Hematopoietic multipotent progenitor cell treated with erythropoietin and hydrocortisone succinate and interleukin-3 and kit ligand, for 8 days (in vitro differentiated cells): Measurements from ENCODE around the gene CNTNAP3.
"Not testable (repeated sequence)": the region's sequence is repeated elsewhere in the genome, so short reads cannot be mapped to it uniquely, and the experiment has no call there.

ENCODE experiments used
- DNase-seq: peaks from one replicate; pipeline ENCODE4 v3.0.0-alpha.2; 2015

The CNTNAP3 gene

GRCh38 chr9:39287980-39288379 lies at the start of gene CNTNAP3:
CNTNAP3 (minus strand) TSS chr9:39288167; CDS start chr9:39288064, 103 bp downstream.
- DNase-seq, result not testable (repeated sequence)

DNA sequence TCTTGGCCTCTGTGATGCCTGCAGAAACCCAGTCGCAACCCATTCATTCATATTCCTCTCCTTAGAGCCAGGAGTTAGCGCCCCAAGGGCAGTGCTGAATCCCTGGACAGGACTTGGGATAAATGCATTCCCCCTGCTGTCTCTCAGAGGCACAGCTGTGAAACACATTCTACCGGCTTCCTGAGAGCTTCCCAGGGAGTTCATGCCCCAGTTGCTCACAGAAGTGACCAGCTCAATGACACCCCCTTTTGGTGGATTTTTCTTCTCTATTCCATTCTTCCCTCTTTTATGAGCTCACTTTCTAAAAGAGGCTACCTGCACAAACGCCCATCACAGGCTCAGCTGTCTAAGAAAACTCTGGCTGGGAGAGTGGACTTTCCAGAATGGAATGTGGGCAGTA lies 8.0 kb downstream of the CNTNAP3 start:
- DNase-seq, result not testable (repeated sequence)

DNA sequence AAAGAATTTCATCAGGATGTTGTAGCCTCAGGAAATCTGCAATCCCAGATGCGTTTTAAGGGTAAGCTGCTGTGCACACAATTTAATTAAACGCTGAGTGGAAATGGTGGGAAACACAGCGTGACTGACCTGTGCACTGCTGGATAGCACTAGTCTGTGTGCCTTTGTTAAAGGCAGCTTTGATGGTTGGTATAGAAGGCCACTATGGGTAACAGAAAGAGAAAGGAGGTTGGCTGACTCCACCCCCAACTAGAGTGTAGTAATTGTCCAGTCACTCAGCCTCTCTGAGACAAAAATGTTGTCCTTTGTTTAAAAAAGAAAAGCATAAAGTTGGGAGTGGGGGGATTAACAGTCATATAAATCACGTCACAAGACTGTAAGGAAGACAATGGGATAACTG lies 45.5 kb downstream of the CNTNAP3 start:
- not testable (repeated sequence) for DNase-seq

GRCh38 chr9:39232130-39232991 lies 55.6 kb downstream of the CNTNAP3 start:
- not testable (repeated sequence) for DNase-seq

GRCh38 chr9:39215976-39216375 lies 72.0 kb downstream of the CNTNAP3 start:
- not testable (repeated sequence) for DNase-seq

DNA sequence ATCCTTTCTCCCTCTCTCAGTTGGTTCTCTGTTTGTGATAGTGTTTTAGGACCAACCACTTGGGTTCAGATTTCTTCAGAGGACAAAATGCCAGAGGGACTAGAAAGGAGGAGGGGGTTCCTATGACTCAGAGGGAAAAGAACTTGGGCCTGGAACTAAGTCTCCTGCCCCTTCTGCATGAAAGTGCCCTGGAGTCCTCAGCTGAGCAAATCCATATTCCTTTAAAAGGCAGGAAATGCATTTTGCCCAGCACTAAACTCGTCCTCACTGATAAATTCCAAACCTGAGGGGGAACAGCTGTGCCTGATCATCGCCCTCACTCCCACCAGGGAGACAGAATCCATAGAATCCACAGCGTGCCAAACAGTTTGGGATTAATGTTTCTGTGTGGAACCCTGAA lies 78.2 kb downstream of the CNTNAP3 start:
- not testable (repeated sequence) for DNase-seq

DNA sequence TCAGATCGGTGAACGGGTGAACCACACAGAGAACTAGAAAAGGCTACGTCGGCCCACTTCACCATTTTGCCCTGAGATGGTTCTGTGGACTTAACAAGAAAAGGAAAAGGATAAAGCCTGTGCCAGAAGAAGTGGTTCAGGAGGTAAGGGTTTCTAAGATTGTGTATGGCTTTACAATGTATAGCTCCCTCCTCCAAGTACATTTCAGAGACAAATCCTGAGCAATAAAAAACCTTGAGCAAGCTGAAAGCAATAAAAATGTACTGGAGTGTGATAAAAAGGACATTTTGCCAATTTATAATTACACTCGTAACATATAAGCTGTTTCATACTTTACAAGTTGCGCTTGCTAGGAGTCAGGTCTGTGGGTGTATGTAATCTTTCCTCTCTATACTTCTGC lies 81.3 kb downstream of the CNTNAP3 start:
- DNase-seq, result not testable (repeated sequence)

DNA sequence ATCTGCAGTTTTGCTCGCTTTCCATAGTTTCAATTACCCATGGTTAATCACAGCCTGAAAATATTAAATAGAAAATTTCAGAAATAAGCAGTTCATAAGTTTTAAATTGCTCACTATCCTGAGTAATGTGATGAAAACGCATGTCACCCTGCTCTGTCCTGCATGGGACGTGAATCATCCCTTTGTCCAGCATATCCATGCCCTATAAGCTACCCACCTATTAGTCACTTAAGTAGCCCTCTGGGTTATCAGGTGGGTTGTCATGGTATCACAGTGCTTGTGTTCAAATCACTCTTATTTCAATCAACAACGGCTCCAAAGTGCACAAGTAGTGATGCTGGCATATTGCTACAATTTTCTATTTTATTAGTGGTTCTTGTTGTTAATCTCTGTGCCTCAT lies 82.1 kb downstream of the CNTNAP3 start:
- DNase-seq, result not testable (repeated sequence)

- DNase-seq, result not testable (repeated sequence)
Observed at GRCh38 chr9:39200412-39200811, 87.6 kb downstream of the CNTNAP3 start.

DNA sequence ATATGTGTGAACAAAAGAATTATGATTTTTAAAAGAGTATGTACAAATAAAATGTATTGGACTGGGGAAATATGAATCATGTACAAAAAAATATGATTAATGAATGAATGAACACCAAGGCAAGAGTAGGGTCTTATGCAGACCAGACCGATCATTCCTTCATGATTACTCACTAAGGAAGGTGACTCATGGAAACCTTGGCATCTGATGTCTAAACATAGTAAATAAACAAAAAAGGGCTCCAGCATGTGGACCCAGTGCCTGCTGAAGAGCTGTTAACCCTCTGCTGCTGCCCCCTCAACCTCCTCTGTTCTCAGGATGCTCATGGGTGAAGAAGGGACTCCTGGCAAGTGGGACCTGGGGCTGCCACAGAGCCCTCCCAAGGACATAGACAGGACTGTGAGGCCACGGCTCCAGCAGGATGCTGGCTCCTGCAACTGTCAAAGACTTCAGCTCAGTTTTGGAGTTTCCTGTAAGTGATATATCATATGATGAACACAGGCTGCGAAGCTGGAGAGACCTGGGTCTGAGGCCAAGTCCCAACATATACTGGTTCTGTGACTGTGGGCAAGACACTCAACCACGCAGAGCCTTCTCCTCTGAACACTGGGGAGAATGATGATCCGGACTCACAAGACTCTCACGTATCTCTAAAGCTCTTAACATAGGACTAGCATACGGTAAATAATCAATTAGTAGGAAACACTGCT lies 89.8 kb downstream of the CNTNAP3 start:
- not testable (repeated sequence) for DNase-seq

DNA sequence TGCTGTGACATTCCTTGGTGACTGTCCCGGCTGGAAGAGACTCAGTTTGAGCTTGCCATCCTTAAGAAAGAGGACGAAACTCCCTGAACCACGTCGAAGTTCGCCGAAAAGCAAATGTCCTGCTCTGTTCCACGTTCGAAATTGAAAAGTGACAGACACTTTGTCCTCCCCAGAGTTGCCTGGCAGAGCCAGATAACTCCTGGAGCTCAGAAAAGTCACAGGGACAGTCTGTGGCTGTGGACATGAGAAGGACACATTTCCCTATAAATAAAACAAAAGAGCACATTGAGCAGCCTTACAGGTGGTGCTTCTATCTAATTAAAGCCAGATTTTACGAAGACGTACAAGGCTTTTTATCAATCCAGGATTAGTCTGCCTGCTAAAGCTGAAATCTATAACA lies 116.6 kb downstream of the CNTNAP3 start:
- not testable (repeated sequence) for DNase-seq

DNA sequence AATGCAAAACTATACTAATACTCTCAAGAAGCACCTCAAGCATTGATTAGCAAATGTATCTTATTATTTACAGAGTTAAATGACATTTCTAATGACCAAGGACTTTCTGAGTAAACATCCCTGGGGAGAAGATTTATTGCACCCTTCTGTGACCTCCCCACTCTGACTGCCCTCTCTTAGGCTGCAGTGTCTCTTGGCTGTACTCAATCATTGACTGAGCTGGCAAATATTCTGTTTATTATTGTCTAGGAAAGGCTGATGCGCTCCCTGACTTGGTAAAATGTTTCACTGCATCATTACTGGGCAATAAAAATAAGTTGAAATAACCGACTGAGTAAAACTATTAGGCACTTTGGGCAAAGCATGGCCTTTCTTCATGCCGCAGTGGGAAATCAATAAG lies 130.3 kb downstream of the CNTNAP3 start:
- not testable (repeated sequence) for DNase-seq

- not testable (repeated sequence) for DNase-seq
Observed at GRCh38 chr9:39132826-39133552, 155.0 kb downstream of the CNTNAP3 start.

DNA sequence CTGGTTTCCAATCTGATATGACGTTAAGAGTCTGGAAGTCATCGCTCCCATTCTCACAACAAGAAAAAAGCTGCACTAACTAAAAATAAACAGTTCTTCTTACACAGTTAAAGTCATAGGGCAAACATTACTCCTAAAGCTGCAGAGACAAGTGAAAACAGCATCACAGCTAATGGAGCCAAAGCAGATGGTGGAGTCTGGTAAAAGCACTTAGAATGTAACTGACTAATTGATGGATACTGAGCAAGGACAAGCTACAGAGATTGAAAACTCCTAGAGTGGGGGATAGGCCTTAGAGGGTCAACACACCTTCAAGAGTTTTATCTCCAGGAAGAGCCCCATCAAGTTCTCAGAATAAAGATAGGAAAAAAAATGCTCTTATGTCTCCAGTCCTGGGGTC lies 166.6 kb downstream of the CNTNAP3 start:
- DNase-seq, result not testable (repeated sequence)

GRCh38 chr9:39111746-39112145 lies 176.2 kb downstream of the CNTNAP3 start:
- DNase-seq, result not testable (repeated sequence)

DNA sequence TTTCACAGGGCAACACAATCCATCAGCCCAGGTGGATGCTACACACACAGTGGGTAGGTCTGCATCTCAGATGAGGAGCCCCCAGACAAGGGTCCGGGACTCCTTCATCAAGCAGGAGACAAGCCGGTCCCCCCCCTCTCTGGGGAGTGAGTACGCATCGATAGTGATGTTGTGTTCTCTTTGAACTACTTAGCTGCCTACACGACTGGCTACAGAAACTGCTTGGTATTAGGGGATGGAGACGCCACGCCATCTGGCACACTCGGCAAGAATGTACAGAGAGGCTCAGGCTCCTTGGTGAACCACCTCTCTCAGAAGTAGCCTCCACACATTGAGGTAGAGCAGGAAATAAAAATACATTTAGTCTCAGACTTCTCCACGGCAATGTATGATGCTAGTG lies 179.8 kb downstream of the CNTNAP3 start:
- no peak for DNase-seq

- not testable (repeated sequence) for DNase-seq
Observed at GRCh38 chr9:39097208-39097607, 190.8 kb downstream of the CNTNAP3 start.

- DNase-seq, result not testable (repeated sequence)
Observed at GRCh38 chr9:39085311-39085710, 202.7 kb downstream of the CNTNAP3 start.

DNA sequence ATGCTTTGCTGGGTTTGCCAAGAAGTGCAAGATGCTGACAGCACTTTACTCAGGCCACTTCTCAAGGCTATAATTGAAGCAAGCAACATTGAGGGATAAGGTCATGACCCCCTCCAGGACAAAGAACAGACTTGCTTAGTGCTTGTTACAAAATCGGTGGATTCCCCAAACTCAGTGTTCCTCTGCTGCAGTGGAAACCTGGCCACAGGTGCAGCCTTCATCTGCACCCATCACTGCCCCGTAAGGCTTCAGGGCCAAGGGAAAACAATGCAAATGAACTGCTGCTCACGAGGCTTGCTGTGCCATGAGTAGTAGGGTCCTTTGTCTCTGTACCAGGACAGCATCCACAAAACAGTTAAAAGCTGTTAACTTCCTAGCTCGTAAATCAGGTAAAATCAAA lies 205.4 kb downstream of the CNTNAP3 start:
- not testable (repeated sequence) for DNase-seq

DNA sequence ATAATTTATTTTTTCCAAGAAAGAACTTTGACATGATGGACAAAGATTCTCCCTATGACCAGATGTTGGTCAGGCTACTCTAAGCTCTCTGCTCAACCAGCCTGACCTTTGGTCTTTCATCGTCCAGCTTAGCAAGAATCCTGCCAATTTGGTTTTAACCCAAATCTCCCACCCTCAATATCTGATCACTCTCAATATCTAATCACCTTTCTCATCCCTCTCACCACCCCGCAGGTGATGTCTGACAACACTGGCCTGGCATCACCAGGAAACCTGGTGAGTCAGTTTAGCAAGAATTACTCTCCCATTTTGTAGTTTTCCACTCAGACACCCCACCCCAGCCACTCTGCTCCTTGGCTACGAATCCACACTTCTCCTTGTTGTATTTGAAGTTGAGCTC lies 207.9 kb downstream of the CNTNAP3 start:
- not testable (repeated sequence) for DNase-seq

DNA sequence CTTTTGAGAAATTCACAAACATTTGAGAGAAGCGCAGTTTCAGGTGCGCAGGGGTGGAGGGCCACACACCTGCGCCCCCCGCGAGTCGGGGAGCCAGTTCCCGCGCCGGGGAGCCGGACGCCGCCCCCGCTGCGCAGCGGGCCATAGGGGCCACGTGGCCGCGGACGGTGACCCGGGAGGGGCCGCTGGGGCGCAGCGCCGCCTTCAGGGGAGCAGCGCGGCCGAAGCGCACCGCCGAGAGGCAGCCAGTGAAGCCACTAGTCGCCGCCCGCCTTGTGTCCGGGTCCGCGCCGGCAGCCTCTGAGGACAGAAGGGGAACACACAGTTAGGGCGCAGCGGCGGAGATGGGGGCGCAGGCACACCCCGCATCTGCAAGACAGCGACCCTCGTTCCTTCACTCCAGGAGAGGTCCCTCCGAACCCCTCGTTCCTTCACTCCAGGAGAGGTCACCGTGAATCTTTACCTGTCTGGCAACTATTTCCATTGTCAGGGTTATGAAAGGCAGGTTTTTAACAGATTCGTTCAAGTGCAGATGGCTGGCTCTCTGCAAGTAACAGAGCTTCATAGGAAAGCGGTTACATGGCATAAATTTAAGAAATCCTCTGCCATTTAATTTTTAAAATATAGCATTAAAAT lies 209.2 kb downstream of the CNTNAP3 start:
- not testable (repeated sequence) for DNase-seq

DNA sequence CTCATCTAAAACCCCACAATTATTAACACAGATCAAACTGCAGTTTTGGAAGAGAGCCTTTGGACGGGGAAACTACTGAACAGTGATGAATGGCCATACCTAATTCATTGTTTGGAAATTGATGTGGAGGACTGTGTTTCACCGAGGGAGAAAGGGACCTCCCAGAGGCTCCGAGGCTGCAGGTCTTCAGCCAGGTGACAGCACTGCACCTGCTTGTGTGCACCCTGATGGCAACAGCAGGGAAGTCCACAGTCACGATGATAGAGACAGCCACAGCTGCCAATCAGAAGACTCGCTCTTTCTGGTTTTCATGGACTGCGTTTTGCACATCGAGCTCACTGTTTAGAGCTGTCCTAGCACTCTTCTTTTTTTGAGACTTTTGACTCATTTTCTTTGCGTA lies 214.4 kb downstream of the CNTNAP3 start:
- not testable (repeated sequence) for DNase-seq

DNA sequence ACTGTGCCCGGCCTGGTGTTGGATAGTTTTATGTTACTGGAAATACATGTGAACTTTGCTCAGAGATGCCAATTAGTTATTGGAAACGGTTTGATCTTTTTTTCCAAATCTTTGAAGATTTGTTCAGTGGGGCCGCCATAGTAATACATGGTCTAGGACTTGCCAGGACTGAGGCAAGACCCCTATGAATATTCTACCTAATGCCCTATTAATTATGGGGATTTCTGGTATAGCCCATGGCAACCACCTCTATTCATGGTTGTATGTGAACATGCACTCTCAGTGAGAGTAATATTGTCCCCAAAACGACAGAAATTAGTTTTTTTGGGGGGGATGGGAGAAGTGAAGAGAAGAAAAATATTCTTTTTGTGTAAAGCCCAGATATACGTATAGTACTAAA lies 220.3 kb downstream of the CNTNAP3 start:
- DNase-seq, result not testable (repeated sequence)
